Rectal smooth muscle tissue (tissue), 1 donor: ENCODE results near the gene CCDC102A.
"Not testable (repeated sequence)": the region's sequence is repeated elsewhere in the genome, so short reads cannot be mapped to it uniquely, and the experiment has no call there.

Experiments
- H3K27ac ChIP-seq: one replicate; pipeline ENCODE4 v1.7.0; 2013; ENCODE audit warnings: low read depth, low read length, inconsistent platforms
- H3K27me3 ChIP-seq: one replicate; pipeline ENCODE4 v1.7.0; 2013; ENCODE audit warnings: low read length; ENCODE audit not compliant: control insufficient read depth, insufficient read depth
- H3K36me3 ChIP-seq: one replicate; pipeline ENCODE4 v1.7.0; 2013; ENCODE audit warnings: low read length; ENCODE audit not compliant: control insufficient read depth, insufficient read depth
- H3K4me1 ChIP-seq: one replicate; pipeline ENCODE4 v1.7.0; 2013; ENCODE audit warnings: low read length; ENCODE audit not compliant: control insufficient read depth, insufficient read depth
- H3K4me3 ChIP-seq: one replicate; pipeline ENCODE4 v1.7.0; 2013; ENCODE audit warnings: low read length
- H3K9ac ChIP-seq: one replicate; pipeline ENCODE4 v1.7.0; 2013; ENCODE audit warnings: low read length

Gene CCDC102A

GRCh38 chr16:57572978-57573728, 36.8 kb upstream of the CCDC102A start:
- Histone ChIP-seq H3K4me1 (no peaks in the 10 kb centered on the region), H3K27ac (no peak overlapping the region), H3K4me3 (no peak overlapping the region), H3K9ac (no peak overlapping the region), H3K27me3 (peaks cover 2% of the 10 kb centered on the region), H3K36me3 (no peaks in the 10 kb centered on the region)

- Histone ChIP-seq H3K27ac (no peak overlapping the region), H3K36me3 (no peaks in the 10 kb centered on the region), H3K4me3 (no peak overlapping the region), H3K9ac (no peak overlapping the region), H3K27me3 (no peaks in the 10 kb centered on the region), H3K4me1 (no peaks in the 10 kb centered on the region)
These were observed 34.7 kb upstream of the CCDC102A start for GRCh38 chr16:57571098-57571497.

GRCh38 chr16:57570301-57571070, 34.1 kb upstream of the CCDC102A start:
- Histone ChIP-seq H3K4me1 (no peaks in the 10 kb centered on the region), H3K27me3 (no peaks in the 10 kb centered on the region), H3K27ac (no peak overlapping the region), H3K36me3 (no peaks in the 10 kb centered on the region), H3K4me3 (no peak overlapping the region), H3K9ac (no peak overlapping the region)

- no peak overlapping the region for H3K4me3 ChIP-seq
- H3K36me3 ChIP-seq, result no peaks in the 10 kb centered on the region
- H3K27ac ChIP-seq, result no peak overlapping the region
- H3K4me1 ChIP-seq, result no peaks in the 10 kb centered on the region
- H3K27me3 ChIP-seq, result no peaks in the 10 kb centered on the region
- H3K9ac ChIP-seq, result no peak overlapping the region
These were observed 33.1 kb upstream of the CCDC102A start for GRCh38 chr16:57569306-57569946.

GRCh38 chr16:57568772-57569171, 32.4 kb upstream of the CCDC102A start:
- not testable (repeated sequence) for H3K27me3 ChIP-seq, H3K4me1 ChIP-seq, H3K36me3 ChIP-seq, H3K9ac ChIP-seq, H3K4me3 ChIP-seq, H3K27ac ChIP-seq

- Histone ChIP-seq H3K27ac (no peak overlapping the region), H3K9ac (no peak overlapping the region), H3K36me3 (no peaks in the 10 kb centered on the region), H3K4me3 (no peak overlapping the region), H3K27me3 (no peaks in the 10 kb centered on the region), H3K4me1 (no peaks in the 10 kb centered on the region)
These were observed 31.9 kb upstream of the CCDC102A start for GRCh38 chr16:57568173-57568678.

GRCh38 chr16:57567691-57568090, 31.3 kb upstream of the CCDC102A start:
- Histone ChIP-seq H3K27me3 (no peaks in the 10 kb centered on the region), H3K36me3 (no peaks in the 10 kb centered on the region), H3K4me1 (no peaks in the 10 kb centered on the region), H3K4me3 (no peak overlapping the region), H3K9ac (no peak overlapping the region), H3K27ac (no peak overlapping the region)

- Histone ChIP-seq H3K4me3 (no peak overlapping the region), H3K27ac (no peak overlapping the region), H3K27me3 (no peaks in the 10 kb centered on the region), H3K36me3 (no peaks in the 10 kb centered on the region), H3K9ac (no peak overlapping the region), H3K4me1 (no peaks in the 10 kb centered on the region)
These were observed 30.1 kb upstream of the CCDC102A start for GRCh38 chr16:57566436-57566835.

GRCh38 chr16:57565461-57565860, 29.1 kb upstream of the CCDC102A start:
- H3K27ac ChIP-seq, result no peak overlapping the region
- no peaks in the 10 kb centered on the region for H3K4me1 ChIP-seq
- H3K27me3 ChIP-seq, result no peaks in the 10 kb centered on the region
- no peak overlapping the region for H3K9ac ChIP-seq
- H3K4me3 ChIP-seq, result no peak overlapping the region
- no peaks in the 10 kb centered on the region for H3K36me3 ChIP-seq

- Histone ChIP-seq H3K4me1 (no peaks in the 10 kb centered on the region), H3K9ac (no peak overlapping the region), H3K27me3 (no peaks in the 10 kb centered on the region), H3K4me3 (no peak overlapping the region), H3K36me3 (no peaks in the 10 kb centered on the region), H3K27ac (no peak overlapping the region)
These were observed 28.4 kb upstream of the CCDC102A start for GRCh38 chr16:57564571-57565270.

GRCh38 chr16:57563761-57564160, 27.4 kb upstream of the CCDC102A start:
- Histone ChIP-seq H3K4me1 (no peaks in the 10 kb centered on the region), H3K27ac (no peak overlapping the region), H3K4me3 (no peak overlapping the region), H3K9ac (no peak overlapping the region), H3K27me3 (no peaks in the 10 kb centered on the region), H3K36me3 (no peaks in the 10 kb centered on the region)

GRCh38 chr16:57563487-57563750, 27.0 kb upstream of the CCDC102A start:
- no peak overlapping the region for H3K27ac ChIP-seq
- no peak overlapping the region for H3K4me3 ChIP-seq

More at GRCh38 chr16:57563487-57563750, 27.0 kb upstream of the CCDC102A start:
- Histone ChIP-seq H3K4me1 (no peaks in the 10 kb centered on the region), H3K27me3 (no peaks in the 10 kb centered on the region), H3K9ac (no peak overlapping the region), H3K36me3 (no peaks in the 10 kb centered on the region)
